C4-2B (cell line): ENCODE measurements around the gene RPTOR.

ENCODE experiments used
- H3K27ac ChIP-seq: fragments of 450-650 bp; 2 replicates; pipeline ENCODE4 v1.5.1; 2017
- CTCF ChIP-seq: fragments of 450-650 bp; conservative IDR thresholded peaks from 2 replicates; pipeline ENCODE4 v1.5.1; 2017; ENCODE audit warnings: mild to moderate bottlenecking
- ZFX ChIP-seq: fragments of 450-650 bp; IDR thresholded peaks from 2 replicates; pipeline ENCODE4 v1.6.1; 2017

Gene RPTOR

DNA sequence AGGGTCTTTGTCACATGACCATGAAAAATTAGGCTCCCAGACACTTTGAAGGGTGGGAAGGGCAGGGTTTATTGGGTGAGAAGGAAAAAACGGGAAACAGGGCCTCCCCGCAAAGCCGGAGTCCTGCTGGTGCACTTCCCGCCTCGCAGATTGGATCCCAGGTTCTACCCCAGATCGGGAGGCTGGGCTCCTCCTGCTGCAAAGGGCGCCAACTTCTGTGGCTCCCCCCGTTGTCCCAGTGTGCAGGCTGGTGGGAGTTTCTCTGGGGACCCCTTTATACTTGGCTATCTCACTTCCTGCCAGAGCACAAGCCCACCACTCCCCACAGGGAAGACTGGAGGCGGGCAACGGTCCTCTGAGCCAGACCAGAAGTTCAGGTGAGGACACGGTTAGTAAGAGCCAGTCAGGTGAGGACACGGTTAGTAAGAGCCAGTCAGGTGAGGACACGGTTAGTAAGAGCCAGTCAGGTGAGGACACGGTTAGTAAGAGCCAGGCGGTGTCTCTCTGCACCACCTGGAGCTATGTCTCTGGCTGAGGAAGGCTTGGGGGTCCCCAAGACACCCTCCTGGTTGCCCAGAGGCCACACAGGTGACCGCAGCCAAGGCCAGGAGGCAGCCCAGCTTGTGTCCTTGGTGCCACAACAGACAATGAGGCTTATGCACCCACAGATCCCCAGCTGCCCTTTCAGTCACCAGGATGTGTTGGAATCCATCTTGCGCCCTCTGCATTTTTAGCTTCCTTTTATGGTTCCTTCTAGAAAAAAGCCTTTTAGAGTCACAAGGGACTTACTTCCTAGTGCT is 398.9 kb downstream of the RPTOR start:
- no peak for TF ChIP-seq ZFX
- no peak for TF ChIP-seq CTCF
- no peak overlapping the region for H3K27ac ChIP-seq

- TF ChIP-seq CTCF (no peak), ZFX (no peak)
- no peak overlapping the region for H3K27ac ChIP-seq
Observed at GRCh38 chr17:80944326-80944725, 399.7 kb downstream of the RPTOR start.

- no peak overlapping the region for H3K27ac ChIP-seq
- no peak for TF ChIP-seq ZFX
- no peak for TF ChIP-seq CTCF
Observed at GRCh38 chr17:80945736-80946135, 401.1 kb downstream of the RPTOR start.

- TF ChIP-seq CTCF (no peak), ZFX (no peak)
- H3K27ac ChIP-seq: no peak overlapping the region
Observed at GRCh38 chr17:80946449-80946848, 401.8 kb downstream of the RPTOR start.

GRCh38 chr17:80947200-80947940 is 402.7 kb downstream of the RPTOR start:
- TF ChIP-seq CTCF: no peak
- TF ChIP-seq ZFX: no peak
- H3K27ac ChIP-seq: no peak overlapping the region

DNA sequence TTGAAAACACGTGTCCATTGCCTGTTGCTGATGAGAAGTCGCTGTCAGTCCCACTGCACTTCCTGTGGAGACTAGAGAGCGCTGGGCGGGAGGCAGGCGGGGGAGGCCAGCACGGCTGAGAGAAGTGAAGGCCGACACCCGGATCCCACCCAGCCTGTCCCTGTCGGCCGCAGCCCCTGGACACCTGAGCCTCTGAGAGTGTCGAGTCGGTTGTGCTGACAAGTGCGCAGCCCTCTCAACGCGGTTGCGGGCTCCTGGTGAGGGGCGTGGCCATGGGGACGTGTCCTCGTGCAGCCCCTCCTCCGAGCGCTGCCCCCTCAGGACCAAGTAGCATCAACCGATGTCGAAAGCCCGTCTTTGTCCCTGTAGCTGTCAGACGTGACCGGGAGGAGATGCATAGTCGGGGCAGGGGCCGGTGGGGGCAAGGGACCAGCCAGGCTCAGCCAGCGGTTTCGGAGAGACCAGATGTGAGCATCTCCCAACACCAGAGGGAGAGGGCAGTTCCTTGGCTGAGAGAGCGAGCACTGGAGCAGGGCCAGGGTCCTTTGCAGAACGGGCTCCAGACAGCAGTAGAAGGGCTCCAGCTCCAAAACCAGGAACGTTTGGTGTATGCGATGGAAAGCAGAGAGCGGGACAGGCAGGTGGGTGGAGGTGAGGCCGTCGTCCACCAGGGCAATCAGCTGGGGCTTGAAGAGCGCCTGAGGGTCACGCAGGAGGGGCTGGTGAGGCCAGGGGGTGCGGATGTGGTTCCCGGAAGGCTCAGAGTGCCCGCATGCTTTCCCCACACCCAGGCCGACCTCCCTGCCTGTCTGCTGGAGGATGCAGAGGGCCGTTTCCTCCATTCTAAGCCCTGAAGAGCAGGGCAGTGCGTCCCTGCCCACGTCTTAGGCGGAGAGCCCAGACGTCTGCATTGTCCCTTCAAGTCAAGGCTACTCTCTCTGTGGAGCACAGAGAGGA is 403.7 kb downstream of the RPTOR start:
- TF ChIP-seq CTCF (no peak), ZFX (no peak)
- H3K27ac ChIP-seq: no peak overlapping the region
